GM18951 (cell line): ENCODE measurements around the gene FAM193A.
"Not testable (repeated sequence)": the region's sequence is repeated elsewhere in the genome, so short reads cannot be mapped to it uniquely, and the experiment has no call there.

Experiments
- POLR2A ChIP-seq: IDR thresholded peaks from 4 replicates; pipeline ENCODE4 v1.6.1; 2011; ENCODE audit warnings: mild to moderate bottlenecking; ENCODE audit not compliant: insufficient read length, insufficient read depth; ENCODE audit errors: extremely low read depth
- in situ Hi-C: fragments of 300-500 bp; cut with MboI; formaldehyde crosslinking; loops from one replicate; pipeline ENCODE4 v1.12.0; 2022; ENCODE audit warnings: low sequenced_read_pairs, mixed read lengths, inconsistent platforms; ENCODE audit not compliant: unreplicated experiment

FAM193A gene

DNA sequence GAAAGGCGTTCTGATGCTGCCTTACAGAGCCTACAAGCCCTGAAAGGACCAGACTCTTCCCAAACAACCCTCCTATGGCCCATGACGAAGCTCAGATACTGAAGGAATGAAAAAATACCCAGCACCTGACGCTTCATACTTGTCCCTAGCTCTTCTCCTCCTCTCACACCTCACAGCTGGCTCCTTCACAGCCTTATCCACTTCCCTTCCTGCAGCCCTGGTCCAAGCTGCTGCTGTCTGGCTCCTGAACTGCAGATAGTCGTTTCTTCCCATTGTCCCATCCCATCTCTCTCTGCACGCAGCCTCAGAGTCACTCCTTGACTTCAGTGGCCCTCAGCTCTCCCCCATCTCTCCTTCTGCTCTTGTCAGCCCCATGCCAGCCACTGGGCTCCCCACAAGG, 56.6 kb downstream of the FAM193A start:
- TF ChIP-seq POLR2A, result no peak
- in situ Hi-C loops, result no loop called here

DNA sequence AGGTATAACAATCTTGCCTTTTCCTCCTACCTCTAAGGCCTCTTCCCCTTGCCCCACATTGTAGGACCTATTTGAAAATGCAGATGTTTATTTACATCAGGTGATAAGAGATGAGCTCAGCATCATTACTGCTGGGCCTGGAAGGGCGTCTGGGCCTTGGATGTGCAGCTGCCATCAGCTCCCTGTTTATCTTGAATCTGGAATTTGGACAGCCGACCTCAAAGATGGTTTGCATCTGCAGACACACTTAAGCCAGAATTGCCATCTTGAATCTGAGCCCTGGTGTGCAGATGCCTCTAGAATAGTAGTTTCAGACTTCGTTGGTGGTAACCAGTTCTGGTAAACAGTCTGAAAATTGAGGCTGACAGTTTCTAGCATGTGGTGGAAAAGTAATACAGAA, 59.0 kb downstream of the FAM193A start:
- in situ Hi-C loops, result no loop called here

GRCh38 chr4:2595952-2596552, 59.6 kb downstream of the FAM193A start:
- in situ Hi-C loops, result no loop called here
- TF ChIP-seq POLR2A, result no peak

More for the DNA sequence above, 59.0 kb downstream of the FAM193A start:
- TF ChIP-seq POLR2A, result no peak

- TF ChIP-seq POLR2A, result no peak
- in situ Hi-C loops, result no loop called here
Observed at GRCh38 chr4:2596611-2597010, 60.2 kb downstream of the FAM193A start.

- peak; percentile 11 for TF ChIP-seq POLR2A
- in situ Hi-C loops, result no loop called here
Observed at GRCh38 chr4:2598511-2599303, 62.3 kb downstream of the FAM193A start.

- in situ Hi-C loops, result no loop called here
- no peak for TF ChIP-seq POLR2A
Observed at GRCh38 chr4:2599304-2599654, 62.8 kb downstream of the FAM193A start.

DNA sequence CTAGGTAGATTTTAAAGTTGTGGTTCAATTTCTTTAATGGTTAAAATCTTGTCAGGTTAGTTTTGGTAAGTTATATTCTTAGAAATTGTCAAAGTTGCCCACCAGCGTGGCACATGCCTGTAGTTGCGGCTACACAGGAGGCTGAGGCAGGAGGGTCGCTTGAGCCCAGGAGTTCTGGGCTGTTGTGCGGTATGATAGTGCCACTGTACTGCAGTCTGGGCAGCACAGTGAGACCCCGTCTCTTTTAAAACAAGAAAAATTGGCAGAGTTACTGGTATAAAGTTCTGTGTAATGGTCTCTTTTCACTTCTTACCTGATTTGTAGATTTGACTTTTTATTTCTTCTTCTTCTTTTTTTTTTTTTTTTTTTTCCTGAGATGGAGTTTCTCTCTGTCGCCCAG, 64.4 kb downstream of the FAM193A start:
- in situ Hi-C loops, result no loop called here
- TF ChIP-seq POLR2A, result no peak

GRCh38 chr4:2604614-2605013, 68.2 kb downstream of the FAM193A start:
- in situ Hi-C loops, result no loop called here
- no peak for TF ChIP-seq POLR2A

DNA sequence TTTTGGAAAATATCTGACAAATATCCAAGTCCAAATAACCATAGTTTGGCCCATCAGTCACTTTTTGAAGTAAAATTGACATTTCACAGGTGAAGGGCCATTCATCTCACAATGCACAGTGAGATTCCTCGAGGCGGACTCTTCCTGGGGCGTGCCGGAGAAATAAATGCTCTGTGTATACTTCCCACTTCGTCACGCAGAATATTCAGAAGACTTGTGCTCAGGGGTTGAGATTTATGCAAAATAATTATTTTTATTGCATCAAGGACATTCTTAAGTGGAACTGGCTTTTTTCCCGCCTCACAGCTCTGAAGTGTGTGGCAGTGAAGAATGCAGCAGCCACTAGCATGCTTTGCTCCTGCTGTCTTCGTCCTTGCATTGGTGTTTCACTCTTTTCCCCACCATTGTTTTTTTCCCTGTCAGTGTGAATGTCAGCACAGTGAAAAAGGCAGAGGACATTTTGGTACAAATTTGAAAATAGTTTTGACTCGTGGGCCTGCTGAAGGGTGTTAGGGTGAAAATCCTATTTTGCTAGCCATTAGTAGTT, 70.6 kb downstream of the FAM193A start:
- in situ Hi-C loops, result no loop called here
- TF ChIP-seq POLR2A, result no peak

DNA sequence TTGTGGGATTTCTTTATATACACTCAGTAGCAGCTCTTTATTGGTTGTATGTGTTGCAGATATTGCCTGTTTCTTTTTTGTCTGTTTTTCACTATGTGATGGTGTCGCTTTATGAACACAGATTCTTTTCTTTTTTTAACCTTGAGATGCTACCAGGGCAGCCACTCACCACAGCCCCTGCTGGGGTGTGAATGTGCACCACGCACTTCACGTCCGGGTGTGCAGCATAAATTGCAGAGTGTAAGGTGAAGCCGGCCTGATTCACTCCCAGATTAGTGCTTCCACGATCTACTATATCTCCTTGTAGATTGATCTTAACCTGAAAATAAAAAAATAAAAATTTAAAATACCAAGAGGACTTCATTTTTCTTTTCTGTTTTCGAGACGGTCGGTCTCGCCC, 71.4 kb downstream of the FAM193A start:
- no peak for TF ChIP-seq POLR2A
- in situ Hi-C loops, result no loop called here

DNA sequence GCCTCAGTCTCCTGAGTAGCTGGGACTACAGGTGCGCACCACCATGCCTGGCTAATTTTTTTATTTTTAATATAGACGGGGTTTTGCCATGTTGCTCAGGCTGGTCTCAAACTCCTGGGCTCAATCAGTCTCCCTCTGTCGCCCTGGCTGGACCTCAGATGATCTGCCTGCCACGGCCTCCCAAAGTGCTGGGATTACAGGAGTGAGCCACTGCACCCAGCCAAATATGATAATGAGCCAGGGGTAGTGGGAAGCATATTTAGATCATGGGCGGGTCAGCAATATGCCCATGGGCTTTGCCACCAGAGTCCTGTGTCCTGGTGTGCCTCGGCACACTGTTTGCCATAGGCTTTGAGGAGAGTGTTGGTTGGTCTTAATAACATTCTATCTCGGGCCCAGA, 71.8 kb downstream of the FAM193A start:
- in situ Hi-C loops, result no loop called here
- no peak for TF ChIP-seq POLR2A

DNA sequence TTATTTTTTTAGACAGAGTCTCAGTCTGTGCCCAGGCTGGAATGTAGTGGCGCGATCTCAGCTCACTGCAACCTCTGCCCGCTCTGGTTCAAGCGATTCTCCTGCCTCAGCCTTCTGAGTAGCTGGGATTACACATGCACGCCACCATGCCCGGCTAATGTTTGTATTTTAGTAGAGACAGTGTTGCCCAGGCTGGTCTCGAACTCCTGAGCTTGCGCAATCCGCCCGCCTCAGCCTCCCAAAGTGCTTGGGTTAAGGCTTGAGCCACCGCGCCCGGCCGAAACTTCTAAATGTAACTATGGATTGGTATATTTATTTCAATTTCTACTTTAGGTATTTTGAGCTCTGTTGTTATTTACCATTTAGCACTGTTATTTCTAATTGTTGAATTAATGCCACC, 79.4 kb downstream of the FAM193A start:
- in situ Hi-C loops, result no loop called here
- no peak for TF ChIP-seq POLR2A

DNA sequence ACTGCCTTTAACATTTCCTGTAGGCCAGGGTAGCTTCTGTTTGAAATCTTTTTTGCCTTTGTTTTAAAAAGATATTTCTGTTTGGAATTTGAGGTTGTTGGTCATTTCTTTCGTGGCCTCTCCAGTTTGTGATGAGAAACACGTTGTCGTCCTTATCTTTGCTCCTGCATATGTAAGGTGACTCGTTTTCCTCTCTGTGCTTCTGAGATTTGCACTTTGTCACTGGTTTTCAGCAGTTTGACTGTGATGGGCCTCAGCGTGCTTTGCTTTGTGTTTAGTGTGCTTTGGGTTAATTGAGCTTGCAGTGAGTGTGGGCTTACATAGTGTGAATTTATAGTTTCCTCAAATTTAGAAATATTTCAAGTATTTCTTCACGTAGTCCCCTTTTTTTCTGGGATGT, 81.5 kb downstream of the FAM193A start:
- TF ChIP-seq POLR2A, result no peak
- in situ Hi-C loops, result no loop called here

DNA sequence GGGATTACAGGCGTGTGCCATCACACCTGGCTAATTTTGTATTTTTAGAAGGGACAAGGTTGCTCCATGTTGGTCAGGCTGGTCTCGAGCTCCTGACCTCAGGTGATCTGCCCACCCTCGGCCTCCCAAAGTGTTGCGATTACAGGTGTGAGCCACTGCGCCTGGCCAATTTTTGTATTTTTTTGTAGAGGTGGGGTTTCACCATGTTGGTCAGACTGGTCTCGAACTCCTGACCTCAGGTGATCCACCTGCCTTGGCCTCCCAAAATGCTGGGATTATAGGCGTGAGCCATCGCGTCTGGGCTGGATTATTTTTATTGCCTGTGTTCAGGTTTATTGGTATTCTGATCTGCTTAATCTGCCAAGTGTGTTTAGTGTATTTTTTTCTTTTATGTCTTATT, 82.3 kb downstream of the FAM193A start:
- in situ Hi-C loops, result not testable (repeated sequence)
